ENCODE results near the gene THOC1. TPM values are rescaled to one million over a fixed set of nuclear protein-coding genes. Genes with fewer than 3 reads are reported as not detected.

THOC1 gene
- total and polyA plus RNA-seq, 8 donors = 14.2 to 122 (median 30.6) TPM

DNA sequence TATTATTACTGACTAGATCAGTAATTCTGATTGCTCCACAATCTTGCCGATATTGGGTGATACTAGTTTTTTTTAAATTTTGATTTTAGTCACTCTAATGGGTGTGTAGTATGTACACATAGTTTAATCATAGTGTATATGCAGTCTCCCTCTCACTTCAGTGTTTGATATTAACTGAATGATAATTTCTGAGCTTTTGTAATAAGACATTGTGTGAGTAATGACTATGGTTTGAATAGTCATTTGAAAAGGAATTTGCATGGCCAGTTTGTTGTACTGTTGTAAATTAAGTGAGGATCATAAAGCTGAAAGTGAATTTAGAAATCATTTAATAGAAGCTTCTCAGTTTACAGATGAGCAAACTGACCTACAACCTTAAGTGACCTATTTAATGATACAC is 76.1 kb downstream of the THOC1 start:
- TF ChIP-seq POLR2A (IDR thresholded peaks at IDR 0.05) (no peak), POLR2AphosphoS5 (IDR thresholded peaks at IDR 0.05) (no peak), EP300 (IDR thresholded peaks at IDR 0.05) (no peak)
- TF ChIP-seq, protein P1, sequence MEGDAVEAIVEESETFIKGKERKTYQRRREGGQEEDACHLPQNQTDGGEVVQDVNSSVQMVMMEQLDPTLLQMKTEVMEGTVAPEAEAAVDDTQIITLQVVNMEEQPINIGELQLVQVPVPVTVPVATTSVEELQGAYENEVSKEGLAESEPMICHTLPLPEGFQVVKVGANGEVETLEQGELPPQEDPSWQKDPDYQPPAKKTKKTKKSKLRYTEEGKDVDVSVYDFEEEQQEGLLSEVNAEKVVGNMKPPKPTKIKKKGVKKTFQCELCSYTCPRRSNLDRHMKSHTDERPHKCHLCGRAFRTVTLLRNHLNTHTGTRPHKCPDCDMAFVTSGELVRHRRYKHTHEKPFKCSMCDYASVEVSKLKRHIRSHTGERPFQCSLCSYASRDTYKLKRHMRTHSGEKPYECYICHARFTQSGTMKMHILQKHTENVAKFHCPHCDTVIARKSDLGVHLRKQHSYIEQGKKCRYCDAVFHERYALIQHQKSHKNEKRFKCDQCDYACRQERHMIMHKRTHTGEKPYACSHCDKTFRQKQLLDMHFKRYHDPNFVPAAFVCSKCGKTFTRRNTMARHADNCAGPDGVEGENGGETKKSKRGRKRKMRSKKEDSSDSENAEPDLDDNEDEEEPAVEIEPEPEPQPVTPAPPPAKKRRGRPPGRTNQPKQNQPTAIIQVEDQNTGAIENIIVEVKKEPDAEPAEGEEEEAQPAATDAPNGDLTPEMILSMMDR (IDR thresholded peaks at IDR 0.05) = no peak
- Histone ChIP-seq H3K27ac (no peak overlapping the region), H3K4me1 (peaks cover 5 to 31% (median 17%) of the 10 kb centered on the region in 4 donors), H3K36me3 (peaks cover 0 to 19% (median 7%) of the 10 kb centered on the region in 4 donors), H3K4me3 (no peak overlapping the region), H3K9me3 (no peaks in the 10 kb centered on the region), H3K27me3 (no peaks in the 10 kb centered on the region)
- intact Hi-C loops (cut with DNase I; ENCODE audit: low total_unique reads) = no loop called here
- 29 to 63% (median 40%) methylated on average over 1 of the region's 1 CpG for WGBS, 5 donors
- no peak for DNase-seq

- intact Hi-C loops (cut with DNase I; ENCODE audit: low total_unique reads) = no loop called here
- Histone ChIP-seq H3K9me3 (no peaks in the 10 kb centered on the region), H3K27me3 (no peaks in the 10 kb centered on the region), H3K4me3 (no peak overlapping the region), H3K4me1 (peaks cover 5 to 32% (median 18%) of the 10 kb centered on the region in 4 donors), H3K36me3 (peaks cover 3 to 31% (median 20%) of the 10 kb centered on the region in 4 donors), H3K27ac (no peak overlapping the region)
- WGBS, 5 donors = 59 to 81% (median 78%) methylated on average over 5 of the region's 5 CpGs
- TF ChIP-seq POLR2A (IDR thresholded peaks at IDR 0.05) = no peak
- TF ChIP-seq, protein P1 (IDR thresholded peaks at IDR 0.05) = no peak
- TF ChIP-seq EP300 (IDR thresholded peaks at IDR 0.05) = no peak
- TF ChIP-seq POLR2AphosphoS5 (IDR thresholded peaks at IDR 0.05) = no peak
- peak in 1 of 2 donors; percentile 20 for DNase-seq
Observed at GRCh38 chr18:189254-189653, 78.6 kb downstream of the THOC1 start.

DNA sequence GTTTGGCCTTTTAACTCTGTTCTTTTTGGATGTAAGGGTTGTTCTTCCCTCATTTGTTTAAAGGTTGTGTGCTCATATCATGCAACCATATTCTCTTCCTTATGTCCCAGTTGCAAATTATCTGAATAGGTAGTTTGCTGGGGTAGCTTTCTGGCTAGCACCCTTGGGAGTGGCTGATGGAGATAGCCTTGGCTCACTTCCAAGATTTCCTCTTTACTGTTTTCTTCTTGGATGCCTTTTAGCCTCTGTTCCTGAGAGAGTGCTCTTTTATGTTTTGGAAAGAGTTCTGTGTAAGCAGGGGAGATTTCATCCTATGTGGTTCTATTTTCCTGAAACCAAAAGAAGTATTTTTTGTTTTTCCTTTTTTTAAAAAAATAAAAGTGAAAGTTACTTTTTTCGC is 84.1 kb downstream of the THOC1 start:
- Histone ChIP-seq H3K9me3 (no peaks in the 10 kb centered on the region), H3K27me3 (no peaks in the 10 kb centered on the region), H3K27ac (no peak overlapping the region), H3K4me1 (peaks cover 0 to 17% (median 10%) of the 10 kb centered on the region in 4 donors), H3K36me3 (peaks cover 3 to 68% (median 52%) of the 10 kb centered on the region in 4 donors), H3K4me3 (no peak overlapping the region)
- intact Hi-C loops (cut with DNase I; ENCODE audit: low total_unique reads) = no loop called here
- peak in 1 of 2 donors; percentile 17 for DNase-seq
- WGBS, 5 donors = 85 to 98% (median 95%) methylated on average over 1 of the region's 1 CpG
- TF ChIP-seq, protein P1 (IDR thresholded peaks at IDR 0.05) = no peak
- TF ChIP-seq EP300 (IDR thresholded peaks at IDR 0.05) = no peak
- TF ChIP-seq POLR2A (IDR thresholded peaks at IDR 0.05) = no peak
- no peak for TF ChIP-seq POLR2AphosphoS5 (IDR thresholded peaks at IDR 0.05)

- intact Hi-C loops (cut with DNase I; ENCODE audit: low total_unique reads) = no loop called here
Observed at GRCh38 chr18:181711-182110, 86.1 kb downstream of the THOC1 start.

More at GRCh38 chr18:181711-182110, 86.1 kb downstream of the THOC1 start:
- Histone ChIP-seq H3K27ac (no peak overlapping the region), H3K9me3 (no peaks in the 10 kb centered on the region), H3K27me3 (no peaks in the 10 kb centered on the region), H3K4me1 (peaks cover 0 to 13% (median 5%) of the 10 kb centered on the region in 4 donors), H3K4me3 (no peak overlapping the region), H3K36me3 (peaks cover 3 to 73% (median 52%) of the 10 kb centered on the region in 4 donors)
- DNase-seq = no peak
- TF ChIP-seq POLR2A (IDR thresholded peaks at IDR 0.05) (no peak), EP300 (IDR thresholded peaks at IDR 0.05) (no peak), POLR2AphosphoS5 (IDR thresholded peaks at IDR 0.05) (no peak)
- TF ChIP-seq, protein P1 (IDR thresholded peaks at IDR 0.05) = no peak
